HepG2 (cell line): ENCODE results near the gene LARP1. TPM values are rescaled to one million over a fixed set of nuclear protein-coding genes. Genes with fewer than 3 reads are reported as not detected.

Experiments used
- ATAC-seq: fragments of 200-7000 bp; cut with Tn5 transposase; 3 replicates; pipeline ENCODE4 v1.9.1; 2020; ENCODE audit warnings: mild to moderate bottlenecking, moderate library complexity
- BruUV-seq: library from RNA; stranded (reverse); fragments of 400-500 nt; replicated peaks from 2 replicates; lab custom pipeline; 2021; lab: Mats Ljungman, UMichigan
- CTCF ChIA-PET: fragments of 300-600 bp; formaldehyde crosslinking; extraction: SDS; loops from one replicate; lab custom pipeline; 2021; ENCODE audit warnings: low total read pairs, inconsistent platforms, low intra/inter-chr PET ratio; lab: Yijun Ruan, JAX
- POLR2A ChIA-PET: fragments of 350-600 bp; sonication (Branson Sonifier 250); formaldehyde crosslinking; loops from one replicate; lab custom pipeline; 2020; ENCODE audit warnings: antibody characterized with exemption, inconsistent platforms; lab: Yijun Ruan, JAX
- DNase-seq: peaks from one replicate; pipeline ENCODE4 v3.0.0-alpha.2; 2015; ENCODE audit warnings: low spot score
- FAIRE-seq: peaks from 3 replicates; lab custom pipeline; 2011; peaks lifted over from hg19 to GRCh38; lab: Jason Lieb, UNC
- H2AFZ ChIP-seq: one replicate; pipeline ENCODE4 v1.6.1; 2011; ENCODE audit warnings: low read length, inconsistent platforms
- H3K27ac ChIP-seq: fragments of 300-600 bp; 3 replicates; pipeline ENCODE4 v1.8.0; 2011; ENCODE audit warnings: mixed run types, mild to moderate bottlenecking, mixed read lengths, low read length, inconsistent platforms; ENCODE audit not compliant: insufficient read depth; ENCODE audit errors: extremely low read length
- H3K27me3 ChIP-seq, 2 experiments: fragments of 200-600 bp in 1 of 2; 2 replicates in 1 of 2; 3 replicates in 1 of 2; pipeline versions ENCODE4 v1.6.0 to v1.8.0; 2011; ENCODE audit warnings: low read length in 2 of 2, mild to moderate bottlenecking in 2 of 2, moderate library complexity in 2 of 2, inconsistent platforms in 1 of 2; ENCODE audit not compliant: insufficient read depth in 2 of 2, control insufficient read depth in 1 of 2
- H3K36me3 ChIP-seq, 2 experiments: fragments of 200-600 bp in 1 of 2; replicated peaks in 1 of 2; 2 replicates in 1 of 2; 3 replicates in 1 of 2; pipeline versions ENCODE4 v1.5.1 to v1.8.0; 2011; ENCODE audit warnings: low read length in 2 of 2, inconsistent platforms in 1 of 2; ENCODE audit not compliant: insufficient read depth in 2 of 2, control insufficient read depth in 1 of 2
- H3K4me1 ChIP-seq: 2 replicates; pipeline ENCODE4 v1.5.1; 2012; ENCODE audit warnings: low read length, inconsistent platforms; ENCODE audit not compliant: insufficient read depth
- H3K4me2 ChIP-seq: 2 replicates; pipeline ENCODE4 v1.6.0; 2011; ENCODE audit warnings: low read depth, low read length, inconsistent platforms
- H3K4me3 ChIP-seq, 3 experiments: fragments of 200-600 bp in 1 of 3; sonication (generic), shearing (Covaris generic) in 1 of 3; replicated peaks in 1 of 3; 2 replicates each; pipeline ENCODE4 v1.5.1; 2011 to 2016; ENCODE audit warnings: low read length in 3 of 3, inconsistent platforms in 2 of 3, low read depth in 2 of 3, mild to moderate bottlenecking in 2 of 3, control low read depth in 1 of 3, mixed read lengths in 1 of 3; ENCODE audit not compliant: insufficient read depth in 1 of 3
- H3K79me2 ChIP-seq: one replicate; pipeline ENCODE4 v1.6.1; 2011; ENCODE audit warnings: low read length, inconsistent platforms; ENCODE audit not compliant: insufficient read depth
- H3K9ac ChIP-seq: 2 replicates; pipeline ENCODE4 v1.6.0; 2011; ENCODE audit warnings: mild to moderate bottlenecking, low read depth, low read length, inconsistent platforms; ENCODE audit not compliant: insufficient read depth
- H3K9me3 ChIP-seq: 2 replicates; pipeline ENCODE4 v1.5.1; 2012; ENCODE audit warnings: mild to moderate bottlenecking, low read length
- H4K20me1 ChIP-seq: 2 replicates; pipeline ENCODE4 v1.6.0; 2011; ENCODE audit warnings: inconsistent platforms, mild to moderate bottlenecking, low read length, moderate library complexity; ENCODE audit not compliant: insufficient read depth
- ARID5B ChIP-seq: IDR thresholded peaks from 2 replicates; pipeline ENCODE4 v1.4.0; 2020; ENCODE audit warnings: mild to moderate bottlenecking, missing genetic modification reagents
- ARNT2 ChIP-seq: sonication (generic); formaldehyde crosslinking; IDR thresholded peaks from 2 replicates; pipeline ENCODE4 v1.8.0; 2022; ENCODE audit warnings: mild to moderate bottlenecking, low read depth, missing genetic modification reagents, moderate library complexity
- CAMTA2 ChIP-seq: sonication (generic); formaldehyde crosslinking; IDR thresholded peaks from 2 replicates; pipeline ENCODE4 v1.4.0; 2020; ENCODE audit warnings: mild to moderate bottlenecking, missing genetic modification reagents, borderline replicate concordance
- FOSL1 ChIP-seq: sonication (generic); formaldehyde crosslinking; IDR thresholded peaks from 2 replicates; pipeline ENCODE4 v1.9.0; 2021; ENCODE audit warnings: missing genetic modification reagents, borderline replicate concordance
- FOXC1 ChIP-seq: sonication (generic); formaldehyde crosslinking; IDR thresholded peaks from 2 replicates; pipeline ENCODE4 v1.8.0; 2022; ENCODE audit warnings: mild to moderate bottlenecking, missing genetic modification reagents, borderline replicate concordance
- HMG20B ChIP-seq: conservative IDR thresholded peaks from 2 replicates; pipeline ENCODE4 v1.6.1; 2016; ENCODE audit warnings: missing genetic modification reagents, missing compliant biosample characterization
- JUNB ChIP-seq: sonication (generic); formaldehyde crosslinking; IDR thresholded peaks from 2 replicates; pipeline ENCODE4 v1.8.0; 2022; ENCODE audit warnings: missing genetic modification reagents, mild to moderate bottlenecking, borderline replicate concordance
- KAT8 ChIP-seq: IDR thresholded peaks from 2 replicates; pipeline ENCODE4 v1.6.1; 2016; ENCODE audit warnings: missing genetic modification reagents, missing compliant biosample characterization
- KDM5A ChIP-seq: fragments of 200-600 bp; sonication (generic); IDR thresholded peaks from 2 replicates; pipeline ENCODE4 v1.7.0; 2018; ENCODE audit warnings: antibody characterized with exemption, mild to moderate bottlenecking, low read length, borderline replicate concordance
- KLF15 ChIP-seq: sonication (generic); formaldehyde crosslinking; IDR thresholded peaks from 2 replicates; pipeline ENCODE4 v1.8.1; 2023; ENCODE audit warnings: borderline replicate concordance, mild to moderate bottlenecking, inconsistent platforms, missing genetic modification reagents, mixed read lengths
- MZF1 ChIP-seq: sonication (generic); formaldehyde crosslinking; IDR thresholded peaks from 2 replicates; pipeline ENCODE4 v1.8.1; 2023; ENCODE audit warnings: mild to moderate bottlenecking, missing genetic modification reagents, borderline replicate concordance
- NFRKB ChIP-seq: fragments of 450-650 bp; IDR thresholded peaks from 2 replicates; pipeline ENCODE4 v1.6.1; 2017
- POGZ ChIP-seq: sonication (generic); formaldehyde crosslinking; IDR thresholded peaks from 2 replicates; pipeline ENCODE4 v1.4.0; 2020; ENCODE audit warnings: mild to moderate bottlenecking, missing genetic modification reagents
- RBM22 ChIP-seq: fragments of 200-400 bp; formaldehyde crosslinking; optimal IDR thresholded peaks from 2 replicates; pipeline ENCODE3; 2017; ENCODE audit warnings: mild to moderate bottlenecking, low read length, moderate library complexity
- RBM39 ChIP-seq: fragments of 200-400 bp; formaldehyde crosslinking; IDR thresholded peaks from one replicate; pipeline ENCODE4 v1.6.1; 2018; ENCODE audit warnings: antibody characterized with exemption, mild to moderate bottlenecking, low read depth, low read length; ENCODE audit not compliant: poor library complexity, severe bottlenecking
- SETDB1 ChIP-seq: sonication (generic); formaldehyde crosslinking; IDR thresholded peaks from 2 replicates; pipeline ENCODE4 v1.5.1; 2020; ENCODE audit warnings: missing genetic modification reagents, mild to moderate bottlenecking, borderline replicate concordance
- ZBTB38 ChIP-seq: sonication (generic); formaldehyde crosslinking; IDR thresholded peaks from 2 replicates; pipeline ENCODE4 v1.5.1; 2020; ENCODE audit warnings: mild to moderate bottlenecking, missing genetic modification reagents
- ZIK1 ChIP-seq: sonication (generic); formaldehyde crosslinking; IDR thresholded peaks from 2 replicates; pipeline ENCODE4 v1.5.0; 2020; ENCODE audit warnings: mild to moderate bottlenecking, low read depth, missing genetic modification reagents, borderline replicate concordance
- ZNF724P ChIP-seq: sonication (generic); formaldehyde crosslinking; IDR thresholded peaks from 2 replicates; pipeline ENCODE4 v1.8.0; 2022; ENCODE audit warnings: missing genetic modification reagents, borderline replicate concordance
- WGBS: methylation state at CpG from one replicate; pipeline ENCODE4 v1.1.6; 2017; ENCODE audit warnings: low lambda C conversion rate; 5-methylcytosine and 5-hydroxymethylcytosine counted together
- in situ Hi-C: cut with HindIII; loops from 2 replicates; pipeline ENCODE4 v1.10.0; 2017; ENCODE audit warnings: low pct_unique_long_range_greater_than_20kb; ENCODE audit not compliant: extremely low pct_ligation_motif_present
- intact Hi-C: fragments of 100-400 bp; cut with micrococcal nuclease; formaldehyde crosslinking; loops from one replicate; pipeline ENCODE4 v1.10.0; 2022; ENCODE audit not compliant: unreplicated experiment
- polyA plus RNA-seq, 8 experiments: library from polyadenylated mRNA; depleted of rRNA in 3 of 8; stranded (reverse) in 7 of 8; unstranded in 1 of 8; fragments of >200 nt; fragmentation: Illumina TruSeq in 4 of 8; extraction: Trizol in 4 of 8; gene quantifications; 2 replicates each; pipeline versions ENCODE4 v1.2.1 to v1.2.3, GENCODE V29; 2011 to 2016; ENCODE audit warnings: low read depth in 4 of 8, missing spikeins in 1 of 8, mixed read lengths in 1 of 8; ENCODE audit not compliant: insufficient read depth in 1 of 8
- total RNA-seq, 5 experiments: library from RNA; depleted of rRNA; stranded (reverse); fragments of >200 nt; fragmentation: Illumina TruSeq; extraction: Trizol; gene quantifications; 2 replicates each; pipeline ENCODE4 v1.2.3, GENCODE V29; 2016; ENCODE audit warnings: low read depth in 1 of 5
- TF ChIP-seq, protein P1 (sequence below): sonication (generic); formaldehyde crosslinking; IDR thresholded peaks from 2 replicates; pipeline ENCODE4 v1.5.0; 2020; ENCODE audit warnings: missing genetic modification reagents, mild to moderate bottlenecking, borderline replicate concordance

LARP1 gene
- total and polyA plus RNA-seq, 2 of the 13 experiments (the other 11 are each of a cell fraction or from before 2014, with no cell fraction given): 45.2 to 61.4 TPM

DNA sequence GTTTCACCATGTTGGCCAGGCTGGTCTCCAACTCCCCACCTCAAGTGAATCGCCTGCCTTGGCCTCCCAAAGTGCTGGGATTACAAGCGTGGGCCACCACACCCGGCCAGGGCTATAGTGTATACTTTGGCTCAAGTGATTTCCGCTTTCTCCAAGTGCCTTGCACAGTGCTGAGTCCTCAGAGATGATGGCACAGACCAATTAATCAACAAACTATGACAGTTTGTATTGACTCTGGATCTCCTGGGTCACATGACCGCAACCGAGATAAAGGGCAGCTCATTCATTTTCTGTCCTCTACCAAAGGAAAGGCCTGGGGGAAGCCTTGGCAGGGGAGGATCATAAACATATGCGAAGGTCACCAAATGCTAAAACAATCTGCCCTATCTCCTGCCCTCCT, 11.4 kb upstream of the LARP1 start:
- Histone ChIP-seq H4K20me1 (no peaks in the 10 kb centered on the region), H3K27ac (no peak overlapping the region), H2AFZ (no peak overlapping the region), H3K4me2 (no peak overlapping the region), H3K36me3 (no peaks in the 10 kb centered on the region), H3K9ac (no peak overlapping the region), H3K9me3 (no peaks in the 10 kb centered on the region), H3K4me3 (no peak overlapping the region), H3K79me2 (no peaks in the 10 kb centered on the region), H3K27me3 (no peaks in the 10 kb centered on the region), H3K4me1 (peaks cover 14% of the 10 kb centered on the region)
- TF ChIP-seq ARNT2 (CRISPR knock-in tag) (no peak), KAT8 (CRISPR knock-in tag) (no peak), ZNF724P (no peak), CAMTA2 (CRISPR knock-in tag) (no peak), MZF1 (CRISPR knock-in tag) (no peak), KDM5A (no peak), RBM22 (no peak), ARID5B (CRISPR knock-in tag) (no peak), SETDB1 (no peak), KLF15 (CRISPR knock-in tag) (no peak), FOXC1 (CRISPR knock-in tag) (no peak), POGZ (CRISPR knock-in tag) (no peak), NFRKB (no peak), ZIK1 (CRISPR knock-in tag) (no peak), HMG20B (CRISPR knock-in tag) (no peak), ZBTB38 (CRISPR knock-in tag) (no peak), JUNB (no peak), FOSL1 (CRISPR knock-in tag) (no peak), RBM39 (no peak)
- TF ChIP-seq, protein P1, sequence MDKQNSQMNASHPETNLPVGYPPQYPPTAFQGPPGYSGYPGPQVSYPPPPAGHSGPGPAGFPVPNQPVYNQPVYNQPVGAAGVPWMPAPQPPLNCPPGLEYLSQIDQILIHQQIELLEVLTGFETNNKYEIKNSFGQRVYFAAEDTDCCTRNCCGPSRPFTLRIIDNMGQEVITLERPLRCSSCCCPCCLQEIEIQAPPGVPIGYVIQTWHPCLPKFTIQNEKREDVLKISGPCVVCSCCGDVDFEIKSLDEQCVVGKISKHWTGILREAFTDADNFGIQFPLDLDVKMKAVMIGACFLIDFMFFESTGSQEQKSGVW (CRISPR knock-in tag): no peak
- POLR2A ChIA-PET: no interaction called here
- no peak for DNase-seq
- no peak for ATAC-seq
- intact Hi-C loops: no loop called here
- 90% methylated on average over 7 of the region's 7 CpGs for WGBS
- in situ Hi-C loops: no loop called here
- CTCF ChIA-PET: no interaction called here
- BruUV-seq: no TSS peak
- no peak for FAIRE-seq
